Activated CD8-positive, alpha-beta T cell treated with anti-CD3 and anti-CD28 coated beads for 36 hours (primary cell): ENCODE measurements around the gene GATD1. TPM values are rescaled to one million over a fixed set of nuclear protein-coding genes. Genes with fewer than 3 reads are reported as not detected.

ENCODE experiments used
- ATAC-seq: fragments of 200-7000 bp; cut with Tn5 transposase; one replicate; pipeline ENCODE4 v1.10.0; 2021; ENCODE audit warnings: mild to moderate bottlenecking, moderate library complexity
- CTCF ChIA-PET: fragments of 350-600 bp; sonication (Branson Sonifier 250); formaldehyde crosslinking; loops from one replicate; lab custom pipeline; 2021; ENCODE audit warnings: antibody characterized with exemption; lab: Charles Lee
- POLR2A ChIA-PET: fragments of 350-600 bp; sonication (Branson Sonifier 250); formaldehyde crosslinking; loops from one replicate; lab custom pipeline; 2021; ENCODE audit warnings: antibody characterized with exemption; lab: Charles Lee
- DNase-seq: peaks from one replicate; pipeline ENCODE4 v3.0.0-alpha.2; 2020
- H3K27ac Mint-ChIP-seq: one replicate; pipeline ENCODE4 v1.8.0; 2021; ENCODE audit warnings: mild to moderate bottlenecking, mixed read lengths
- H3K27me3 Mint-ChIP-seq: one replicate; pipeline ENCODE4 v1.8.0; 2021; ENCODE audit warnings: mixed read lengths
- H3K36me3 Mint-ChIP-seq: one replicate; pipeline ENCODE4 v1.8.0; 2021; ENCODE audit warnings: low read depth, mixed read lengths
- H3K4me1 Mint-ChIP-seq: one replicate; pipeline ENCODE4 v1.8.0; 2021; ENCODE audit warnings: low read depth, mixed read lengths
- H3K4me3 Mint-ChIP-seq: one replicate; pipeline ENCODE4 v1.8.0; 2021; ENCODE audit warnings: mild to moderate bottlenecking, moderate library complexity, mixed read lengths
- H3K9me3 Mint-ChIP-seq: one replicate; pipeline ENCODE4 v1.8.0; 2021; ENCODE audit warnings: mixed read lengths
- intact Hi-C: fragments of 100-400 bp; cut with micrococcal nuclease; formaldehyde crosslinking; loops from one replicate; pipeline ENCODE4 v1.10.0; 2022
- total RNA-seq, 2 experiments: library from RNA; stranded (reverse); gene quantifications; one replicate each; pipeline ENCODE4 v1.2.3, GENCODE V29; 2021
- TF ChIP-seq, protein P1 (sequence below): fragments of 200-600 bp; IDR thresholded peaks from one replicate; pipeline ENCODE4 v1.8.0; 2022; ENCODE audit warnings: antibody characterized with exemption, mild to moderate bottlenecking

The GATD1 gene
- total RNA-seq, 2 experiments from 2014 or later = 45.8 to 48.8 TPM

DNA sequence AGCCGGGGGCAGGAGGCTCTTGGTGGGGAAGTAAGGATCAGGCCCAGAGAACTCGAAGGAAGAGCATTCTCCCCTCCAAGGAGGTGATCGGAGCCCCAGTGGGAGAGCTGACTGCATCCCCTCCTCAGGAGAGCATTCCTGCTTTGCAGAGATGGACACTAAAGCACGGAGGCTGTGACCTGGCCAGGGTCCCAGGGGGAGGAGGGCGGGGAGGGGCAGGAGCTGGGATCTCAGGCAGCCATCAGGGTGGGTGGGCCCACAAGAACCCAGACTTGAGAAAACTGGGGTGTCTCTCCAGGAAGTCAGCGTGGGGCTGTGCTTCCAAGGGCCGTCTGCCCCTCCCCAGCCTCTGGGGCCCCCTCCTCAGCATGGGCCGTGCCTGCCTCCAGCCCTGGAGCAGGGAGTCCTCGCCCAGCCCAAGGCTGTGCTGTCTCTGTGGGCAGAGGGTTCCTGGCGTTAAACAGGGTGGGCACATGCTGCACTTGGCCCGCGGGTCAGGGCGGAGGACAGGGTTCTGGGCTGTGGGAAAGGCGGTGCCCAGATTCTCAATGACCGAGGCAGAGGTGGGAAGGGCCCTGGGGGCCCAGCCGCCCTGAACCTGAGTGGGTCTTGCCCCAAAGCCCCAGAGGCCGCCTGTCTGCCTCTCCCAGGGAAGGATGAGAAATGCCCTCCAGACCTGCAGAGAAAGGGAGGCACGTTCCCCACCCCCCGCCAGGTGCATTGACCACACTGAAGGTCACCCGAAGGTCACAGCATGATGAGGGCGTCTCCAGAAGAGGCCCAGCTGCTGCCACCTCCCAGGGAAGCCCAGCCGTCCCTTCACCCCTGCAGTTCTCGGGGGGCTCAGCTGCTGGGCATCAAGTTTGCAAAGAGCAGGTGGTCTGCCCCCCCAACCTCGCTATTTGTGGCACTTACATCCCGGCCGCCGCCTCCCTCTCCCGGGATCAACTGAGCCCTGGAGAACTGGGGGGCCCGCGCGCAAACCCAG, 12.0 kb upstream of the GATD1 start:
- DNase-seq (no peak), ATAC-seq (no peak)
- ChIA-PET POLR2A (interaction anchor here (0.6 to 3.2 kb wide), 6 partner anchors 10 to 130 kb away, joined by 3 to 21 read pairs (median 4); partner anchors contain the start of gene GATD1), CTCF (no interaction called here)
- TF ChIP-seq, protein P1, sequence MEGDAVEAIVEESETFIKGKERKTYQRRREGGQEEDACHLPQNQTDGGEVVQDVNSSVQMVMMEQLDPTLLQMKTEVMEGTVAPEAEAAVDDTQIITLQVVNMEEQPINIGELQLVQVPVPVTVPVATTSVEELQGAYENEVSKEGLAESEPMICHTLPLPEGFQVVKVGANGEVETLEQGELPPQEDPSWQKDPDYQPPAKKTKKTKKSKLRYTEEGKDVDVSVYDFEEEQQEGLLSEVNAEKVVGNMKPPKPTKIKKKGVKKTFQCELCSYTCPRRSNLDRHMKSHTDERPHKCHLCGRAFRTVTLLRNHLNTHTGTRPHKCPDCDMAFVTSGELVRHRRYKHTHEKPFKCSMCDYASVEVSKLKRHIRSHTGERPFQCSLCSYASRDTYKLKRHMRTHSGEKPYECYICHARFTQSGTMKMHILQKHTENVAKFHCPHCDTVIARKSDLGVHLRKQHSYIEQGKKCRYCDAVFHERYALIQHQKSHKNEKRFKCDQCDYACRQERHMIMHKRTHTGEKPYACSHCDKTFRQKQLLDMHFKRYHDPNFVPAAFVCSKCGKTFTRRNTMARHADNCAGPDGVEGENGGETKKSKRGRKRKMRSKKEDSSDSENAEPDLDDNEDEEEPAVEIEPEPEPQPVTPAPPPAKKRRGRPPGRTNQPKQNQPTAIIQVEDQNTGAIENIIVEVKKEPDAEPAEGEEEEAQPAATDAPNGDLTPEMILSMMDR = no peak
- Mint-ChIP-seq H3K36me3 (peaks cover 15% of the 10 kb centered on the region), H3K4me1 (peaks cover 6% of the 10 kb centered on the region), H3K9me3 (no peaks in the 10 kb centered on the region), H3K27me3 (no peaks in the 10 kb centered on the region), H3K4me3 (no peak overlapping the region), H3K27ac (no peak overlapping the region)
- intact Hi-C loops = no loop called here

DNA sequence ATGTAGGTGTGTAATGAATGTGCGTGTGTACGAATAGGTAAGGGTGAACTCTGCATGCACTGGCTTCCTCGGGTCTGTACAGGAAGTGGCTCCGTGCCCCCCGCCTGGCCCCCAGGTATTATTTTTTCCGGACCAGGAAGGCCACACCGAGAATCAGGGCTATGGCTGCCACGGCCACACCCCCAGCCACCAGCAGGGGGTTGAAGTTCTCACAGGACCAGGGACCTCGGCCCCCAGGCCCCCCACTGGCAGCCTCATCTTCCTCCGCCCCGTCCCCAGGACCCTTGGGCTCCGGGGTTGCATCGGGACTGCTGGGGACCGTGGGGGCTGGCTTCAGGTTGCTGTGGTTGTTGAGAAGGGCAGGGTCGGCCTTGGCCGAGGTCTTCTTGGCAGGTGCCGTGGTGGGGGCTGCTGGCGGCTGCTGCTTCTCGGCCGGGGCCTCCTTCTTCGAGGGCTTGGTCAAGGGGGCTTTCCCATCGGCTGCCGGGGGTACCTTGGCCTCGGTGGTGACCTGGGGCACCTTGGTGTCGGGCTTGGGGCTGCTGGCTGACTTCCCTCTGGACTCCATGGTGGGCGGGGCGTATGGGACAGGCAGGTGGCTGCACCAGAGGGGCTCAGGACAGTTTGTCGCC, 10.8 kb upstream of the GATD1 start:
- intact Hi-C loops = no loop called here
- DNase-seq (peak; percentile 41), ATAC-seq (peak; percentile 19)
- POLR2A ChIA-PET = interaction anchor here (1.1 to 3.2 kb wide), 2 partner anchors 8 to 11 kb away, joined by 3 to 21 read pairs; partner anchors contain the start of gene GATD1
- Mint-ChIP-seq H3K4me3 (no peak overlapping the region), H3K9me3 (no peaks in the 10 kb centered on the region), H3K4me1 (peaks cover 12% of the 10 kb centered on the region), H3K36me3 (peaks cover 8% of the 10 kb centered on the region), H3K27me3 (no peaks in the 10 kb centered on the region), H3K27ac (no peak overlapping the region)
- TF ChIP-seq, protein P1 = no peak
- CTCF ChIA-PET = no interaction called here

DNA sequence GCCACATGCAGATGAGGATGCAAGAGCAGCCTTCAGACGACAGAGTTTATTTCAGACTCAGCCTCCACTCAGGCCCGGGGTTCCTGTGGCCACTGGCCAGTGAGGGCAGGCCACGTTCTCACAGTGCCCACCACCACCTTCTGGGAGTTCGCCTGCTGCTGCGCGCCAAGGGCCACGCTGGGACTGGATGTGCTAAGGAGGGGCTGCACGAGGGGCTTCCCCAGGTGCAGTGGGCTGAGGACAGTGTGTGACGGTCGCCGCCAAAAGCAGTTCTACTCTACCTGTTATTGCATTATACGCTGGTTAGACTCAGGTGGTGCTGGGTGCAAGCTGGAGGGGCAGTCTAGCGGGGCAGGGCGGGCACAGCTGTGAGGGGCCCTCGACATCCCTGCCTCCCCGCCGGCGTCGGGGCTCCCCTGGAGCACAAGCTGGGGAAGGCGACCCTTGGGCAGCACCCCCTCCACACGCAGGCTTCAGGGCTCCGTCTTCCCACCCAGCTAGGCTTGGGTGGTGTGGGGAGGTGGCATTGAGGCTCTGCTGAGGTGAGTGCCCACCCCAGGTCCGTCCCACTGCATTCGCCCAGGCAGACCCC, 9.9 kb upstream of the GATD1 start:
- Mint-ChIP-seq H3K4me3 (no peak overlapping the region), H3K27ac (no peak overlapping the region), H3K36me3 (peaks cover 8% of the 10 kb centered on the region), H3K27me3 (no peaks in the 10 kb centered on the region), H3K4me1 (peaks cover 12% of the 10 kb centered on the region), H3K9me3 (no peaks in the 10 kb centered on the region)
- ChIA-PET CTCF (no interaction called here), POLR2A (interaction anchor here (1.1 to 3.2 kb wide), 3 partner anchors 9 to 13 kb away, joined by 3 to 21 read pairs (median 3); partner anchors contain the start of gene GATD1)
- no peak for ATAC-seq
- TF ChIP-seq, protein P1 = no peak
- intact Hi-C loops = no loop called here
- no peak for DNase-seq

DNA sequence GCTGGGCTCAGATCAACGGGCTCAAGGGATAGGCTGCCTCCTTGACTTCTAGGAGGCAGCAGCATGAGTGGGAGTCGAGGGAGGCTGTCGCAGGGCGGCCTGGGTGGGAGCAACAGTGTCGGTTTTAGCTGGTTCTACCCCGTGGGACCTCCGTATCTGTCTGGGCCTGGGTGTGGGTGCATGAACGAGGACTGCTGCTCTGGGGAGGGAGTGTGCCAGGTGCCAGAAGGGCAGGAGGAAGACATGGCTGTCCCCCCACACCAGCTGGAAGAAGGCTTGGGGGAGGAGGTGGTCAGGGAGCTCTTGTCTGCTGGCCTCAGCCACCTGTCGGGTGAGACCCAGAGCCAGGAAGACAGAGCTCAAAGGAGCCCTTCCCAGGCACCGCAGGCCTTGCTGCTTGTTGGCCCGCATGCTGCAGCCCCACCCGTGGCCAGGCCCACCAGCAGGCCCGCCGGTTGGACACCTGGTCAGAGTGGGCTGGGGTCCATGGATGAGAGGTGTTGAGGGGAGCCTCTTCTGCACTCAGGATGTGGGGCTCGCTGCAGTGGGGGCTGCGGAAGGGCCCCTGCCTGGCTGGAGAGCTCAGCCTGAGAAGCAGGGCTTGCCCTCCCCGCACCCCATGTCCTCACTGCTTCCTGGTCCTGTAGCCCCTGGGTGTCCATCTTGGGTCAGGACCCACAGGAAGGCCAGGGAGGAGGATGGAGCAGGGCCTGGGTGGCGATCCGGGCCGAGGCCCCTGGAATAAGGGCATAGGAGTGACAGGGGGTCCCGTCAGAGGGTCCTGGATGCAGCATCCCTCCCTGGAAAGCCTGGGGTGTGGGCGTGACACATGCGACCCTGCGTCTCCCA, 9.2 kb upstream of the GATD1 start:
- Mint-ChIP-seq H3K36me3 (peaks cover 6% of the 10 kb centered on the region), H3K9me3 (no peaks in the 10 kb centered on the region), H3K27ac (no peak overlapping the region), H3K4me1 (peaks cover 15% of the 10 kb centered on the region), H3K4me3 (no peak overlapping the region), H3K27me3 (no peaks in the 10 kb centered on the region)
- no peak for ATAC-seq
- TF ChIP-seq, protein P1 = no peak
- no peak for DNase-seq
- POLR2A ChIA-PET = interaction anchor here (1.1 to 3.2 kb wide), 4 partner anchors 9 to 14 kb away, joined by 3 to 21 read pairs (median 6); partner anchors contain the start of gene GATD1
- intact Hi-C loops = no loop called here
- CTCF ChIA-PET = interaction anchor here (0.6 to 1.2 kb wide), 3 partner anchors 10 to 557 kb away, joined by 3 read pairs; no protein-coding TSS in a partner anchor
